AG09309 (cell line): ENCODE results near the gene ZC3H7A.

Source experiments
- DNase-seq: peaks from one replicate; pipeline ENCODE4 v3.0.0-alpha.2; 2010; ENCODE audit warnings: low read depth
- H3K4me3 ChIP-seq: 2 replicates; pipeline ENCODE4 v1.5.1; 2011; ENCODE audit warnings: mild to moderate bottlenecking, low read depth, low read length, moderate library complexity; ENCODE audit not compliant: control insufficient read depth
- TF ChIP-seq, protein P1 (sequence below): IDR thresholded peaks from 2 replicates; pipeline ENCODE4 v1.5.1; 2011; ENCODE audit warnings: mild to moderate bottlenecking, low read depth, low read length, inconsistent platforms; ENCODE audit not compliant: insufficient read depth, control insufficient read depth; ENCODE audit errors: missing control alignments

The ZC3H7A gene

DNA sequence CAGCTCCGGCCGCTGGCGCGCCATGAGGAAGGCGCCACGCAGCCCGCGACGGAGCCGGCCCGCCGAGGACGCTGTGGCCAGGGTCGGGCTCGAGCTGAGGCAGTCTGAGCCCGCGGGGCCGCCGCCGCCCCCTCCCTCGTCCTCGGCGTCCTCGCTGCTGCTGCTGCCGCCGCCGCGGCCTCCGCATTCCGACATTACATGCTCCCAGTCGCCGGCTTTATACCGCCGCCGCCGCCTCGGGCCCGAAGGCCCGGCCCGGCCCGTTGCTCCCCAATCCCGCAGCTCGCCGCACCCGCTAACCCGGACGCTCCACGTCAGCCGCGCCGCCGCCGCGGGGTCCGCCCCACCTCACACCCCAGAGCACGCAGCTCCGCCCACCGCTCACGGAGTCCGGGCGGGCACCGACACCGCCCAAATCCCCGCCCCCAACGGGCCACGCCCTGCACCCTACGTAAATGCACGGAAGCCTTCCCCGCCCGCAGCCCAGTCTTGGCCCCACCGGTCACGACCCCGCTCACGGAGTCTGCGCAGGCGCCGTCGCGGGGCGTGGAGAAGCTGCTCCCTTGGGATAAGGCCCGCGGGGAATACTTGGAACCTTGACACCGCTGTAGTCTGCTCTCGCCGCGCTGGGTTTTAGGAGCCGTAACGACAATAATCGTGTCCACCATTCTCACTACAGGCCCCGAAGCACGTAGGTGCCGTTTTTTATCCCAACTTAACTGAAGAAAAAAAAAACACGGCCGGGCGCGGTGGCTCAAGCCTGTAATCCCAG lies 54.3 kb downstream of the ZC3H7A start, which contains the start of gene TXNDC11:
Gene TXNDC11, minus strand, starts transcription at position 322 of the 772 bp plus-strand sequence. Its CDS starts 127 bp downstream, at position 195.
- H3K4me3 ChIP-seq, result peak within 1 kb of the TSS; percentile 97
- peak; percentile 88 for DNase-seq
- TF ChIP-seq, protein P1, sequence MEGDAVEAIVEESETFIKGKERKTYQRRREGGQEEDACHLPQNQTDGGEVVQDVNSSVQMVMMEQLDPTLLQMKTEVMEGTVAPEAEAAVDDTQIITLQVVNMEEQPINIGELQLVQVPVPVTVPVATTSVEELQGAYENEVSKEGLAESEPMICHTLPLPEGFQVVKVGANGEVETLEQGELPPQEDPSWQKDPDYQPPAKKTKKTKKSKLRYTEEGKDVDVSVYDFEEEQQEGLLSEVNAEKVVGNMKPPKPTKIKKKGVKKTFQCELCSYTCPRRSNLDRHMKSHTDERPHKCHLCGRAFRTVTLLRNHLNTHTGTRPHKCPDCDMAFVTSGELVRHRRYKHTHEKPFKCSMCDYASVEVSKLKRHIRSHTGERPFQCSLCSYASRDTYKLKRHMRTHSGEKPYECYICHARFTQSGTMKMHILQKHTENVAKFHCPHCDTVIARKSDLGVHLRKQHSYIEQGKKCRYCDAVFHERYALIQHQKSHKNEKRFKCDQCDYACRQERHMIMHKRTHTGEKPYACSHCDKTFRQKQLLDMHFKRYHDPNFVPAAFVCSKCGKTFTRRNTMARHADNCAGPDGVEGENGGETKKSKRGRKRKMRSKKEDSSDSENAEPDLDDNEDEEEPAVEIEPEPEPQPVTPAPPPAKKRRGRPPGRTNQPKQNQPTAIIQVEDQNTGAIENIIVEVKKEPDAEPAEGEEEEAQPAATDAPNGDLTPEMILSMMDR, result no peak

DNA sequence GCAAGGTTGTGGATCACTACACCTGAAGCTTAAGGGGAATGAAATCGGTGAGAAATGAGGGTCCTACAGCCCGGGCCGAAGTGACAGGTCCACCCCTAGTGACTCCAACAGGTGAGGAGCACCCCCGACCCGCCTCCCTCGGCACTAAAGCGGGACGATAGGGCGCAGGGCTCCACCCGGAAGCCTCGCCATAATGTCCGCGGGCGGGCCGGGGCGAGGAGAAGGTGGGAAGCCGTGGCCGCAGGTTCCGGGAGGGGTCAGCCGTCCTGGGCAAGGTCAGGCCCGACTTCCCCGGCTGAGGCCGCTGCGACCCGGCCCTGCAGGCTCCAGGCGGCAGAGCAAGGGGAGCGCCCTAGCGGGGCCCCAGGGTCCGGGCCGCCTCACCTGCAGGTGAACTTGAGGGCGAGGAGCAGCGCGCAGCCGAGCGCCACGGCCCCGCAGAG lies 54.9 kb downstream of the ZC3H7A start:
- H3K4me3 ChIP-seq, result peak overlapping the region; percentile 97
- DNase-seq, result no peak
- TF ChIP-seq, protein P1, result no peak

DNA sequence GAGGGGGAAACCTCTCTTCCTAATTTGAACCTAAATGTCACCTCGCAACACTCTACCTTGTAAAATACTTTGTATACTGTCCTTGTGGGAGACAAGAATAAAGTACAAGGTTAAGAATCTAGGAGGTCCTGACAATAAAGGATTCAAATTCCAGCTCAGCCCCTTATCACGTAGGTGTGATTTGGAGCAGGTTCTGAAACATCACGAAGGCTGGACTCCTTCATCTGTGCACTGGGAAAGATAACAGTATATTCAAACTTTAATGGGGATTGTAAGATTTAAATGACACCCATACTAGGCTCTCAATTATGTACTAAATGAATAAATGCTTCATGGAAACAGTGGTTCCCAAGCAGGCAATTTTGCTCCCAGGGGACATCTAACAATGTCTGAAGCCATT lies 56.5 kb downstream of the ZC3H7A start:
- no peak for DNase-seq
- H3K4me3 ChIP-seq, result no peak overlapping the region; the same call in 1 of the 2 replicates
- TF ChIP-seq, protein P1, result no peak

DNA sequence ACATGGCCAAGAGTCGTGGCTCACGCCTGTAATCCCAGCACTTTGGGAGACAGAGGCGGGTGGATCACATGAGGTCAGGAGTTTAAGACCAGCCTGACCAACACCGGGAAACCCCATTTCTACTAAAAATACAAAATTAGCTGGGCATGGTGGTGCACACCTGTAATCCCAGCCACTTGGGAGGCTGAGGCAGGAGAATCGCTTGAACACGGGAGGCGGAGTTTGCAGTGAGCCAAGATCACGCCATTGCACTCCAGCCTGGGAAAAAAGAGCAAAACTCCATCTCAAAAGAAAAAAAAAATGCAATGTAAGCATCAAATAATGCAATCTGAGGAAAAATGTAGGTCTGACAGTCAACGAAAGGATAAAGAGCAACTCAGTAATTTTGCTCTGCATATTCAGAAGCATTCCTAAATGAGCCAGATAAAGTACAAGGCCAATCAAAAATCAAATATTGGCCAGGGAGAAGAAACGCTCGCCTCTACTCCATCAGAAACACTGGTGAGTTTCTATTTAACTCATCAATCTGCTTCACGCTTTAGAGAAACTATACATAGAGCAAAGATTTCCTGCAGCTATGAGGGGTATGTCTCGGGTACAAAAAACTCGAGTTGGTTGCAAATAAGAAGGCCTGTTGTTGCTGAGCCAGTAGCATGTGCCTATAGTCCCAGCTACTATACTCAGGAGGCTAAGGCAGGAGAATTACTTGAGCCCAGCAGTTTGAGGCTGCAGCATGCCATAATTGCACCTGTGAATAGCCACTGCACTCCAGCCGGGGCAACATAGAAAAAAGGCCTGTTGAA lies 58.1 kb downstream of the ZC3H7A start:
- H3K4me3 ChIP-seq, result no peak overlapping the region
- TF ChIP-seq, protein P1, result no peak
- no peak for DNase-seq

DNA sequence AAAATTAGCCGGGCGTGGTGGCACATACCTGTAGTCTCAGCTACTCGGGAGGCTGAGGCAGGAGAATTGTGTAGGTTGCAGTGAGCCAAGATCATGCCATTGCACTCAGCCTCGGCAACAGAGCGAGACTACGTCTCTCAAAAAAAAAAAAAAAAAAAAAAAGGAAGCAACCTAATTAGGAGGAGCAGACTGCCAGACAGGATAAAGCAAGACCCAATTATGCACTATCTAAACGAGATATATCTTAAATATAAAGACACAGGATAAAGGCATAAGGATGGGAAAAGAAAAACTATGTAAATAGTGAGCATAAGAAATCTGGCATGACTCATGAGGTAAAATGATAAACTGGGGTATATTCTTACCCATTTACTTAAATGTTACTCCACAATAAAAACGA lies 59.3 kb downstream of the ZC3H7A start:
- TF ChIP-seq, protein P1, result no peak
- no peak for DNase-seq
- no peak overlapping the region for H3K4me3 ChIP-seq

DNA sequence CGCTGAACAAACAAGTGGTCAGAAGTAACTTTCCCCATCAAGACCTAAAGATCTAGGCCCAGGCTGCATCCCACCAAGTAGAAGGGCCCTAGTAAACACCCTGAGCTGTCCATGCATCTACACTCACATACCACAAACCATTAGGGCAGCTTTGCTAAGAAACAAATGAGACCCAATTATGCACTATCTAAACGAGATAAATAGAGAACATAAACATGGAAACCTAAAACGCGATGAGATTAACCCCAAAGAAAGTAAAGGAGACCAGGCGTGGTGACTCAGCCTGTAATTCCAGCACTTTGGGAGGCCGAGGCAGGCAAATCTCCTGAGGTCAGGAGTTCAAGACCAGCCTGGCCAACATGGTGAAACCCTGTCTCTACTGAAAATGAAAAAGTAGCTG lies 60.2 kb downstream of the ZC3H7A start:
- DNase-seq, result no peak
- H3K4me3 ChIP-seq, result no peak overlapping the region
- TF ChIP-seq, protein P1, result no peak
